LNCaP clone FGC (cell line): ENCODE measurements around the gene NPY2R.

Experiments
- DNase-seq: peaks from one replicate; pipeline ENCODE4 v3.0.0-alpha.2; 2011; ENCODE audit warnings: low read depth
- H3K4me3 ChIP-seq: 2 replicates; pipeline ENCODE4 v1.5.1; 2011; ENCODE audit warnings: mild to moderate bottlenecking, low read depth, low read length, control low read depth
- TF ChIP-seq, protein P1 (sequence below): IDR thresholded peaks from 2 replicates; pipeline ENCODE4 v1.5.1; 2012; ENCODE audit warnings: mild to moderate bottlenecking; ENCODE audit not compliant: control insufficient read depth, insufficient read depth; ENCODE audit errors: extremely low read depth

The NPY2R gene

DNA sequence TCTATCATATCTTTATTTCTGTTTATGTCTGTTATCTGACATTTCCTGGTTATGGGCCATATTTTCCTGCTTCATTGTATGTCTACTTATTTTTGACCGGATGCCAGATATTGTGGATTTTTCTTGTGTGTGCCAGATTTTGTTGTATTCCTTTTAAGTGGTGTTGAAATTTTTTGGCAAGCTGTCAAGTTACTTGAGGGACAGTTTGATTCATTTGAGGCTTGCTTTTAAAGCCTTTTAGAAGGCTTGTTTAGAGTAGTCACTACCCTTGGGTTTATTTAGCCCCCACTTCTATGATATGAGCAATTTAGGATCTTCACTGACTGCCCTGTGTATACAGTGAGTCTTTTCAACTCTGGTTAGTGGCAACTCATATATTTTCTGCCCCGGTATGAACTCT lies 29.2 kb upstream of the NPY2R start:
- TF ChIP-seq, protein P1, sequence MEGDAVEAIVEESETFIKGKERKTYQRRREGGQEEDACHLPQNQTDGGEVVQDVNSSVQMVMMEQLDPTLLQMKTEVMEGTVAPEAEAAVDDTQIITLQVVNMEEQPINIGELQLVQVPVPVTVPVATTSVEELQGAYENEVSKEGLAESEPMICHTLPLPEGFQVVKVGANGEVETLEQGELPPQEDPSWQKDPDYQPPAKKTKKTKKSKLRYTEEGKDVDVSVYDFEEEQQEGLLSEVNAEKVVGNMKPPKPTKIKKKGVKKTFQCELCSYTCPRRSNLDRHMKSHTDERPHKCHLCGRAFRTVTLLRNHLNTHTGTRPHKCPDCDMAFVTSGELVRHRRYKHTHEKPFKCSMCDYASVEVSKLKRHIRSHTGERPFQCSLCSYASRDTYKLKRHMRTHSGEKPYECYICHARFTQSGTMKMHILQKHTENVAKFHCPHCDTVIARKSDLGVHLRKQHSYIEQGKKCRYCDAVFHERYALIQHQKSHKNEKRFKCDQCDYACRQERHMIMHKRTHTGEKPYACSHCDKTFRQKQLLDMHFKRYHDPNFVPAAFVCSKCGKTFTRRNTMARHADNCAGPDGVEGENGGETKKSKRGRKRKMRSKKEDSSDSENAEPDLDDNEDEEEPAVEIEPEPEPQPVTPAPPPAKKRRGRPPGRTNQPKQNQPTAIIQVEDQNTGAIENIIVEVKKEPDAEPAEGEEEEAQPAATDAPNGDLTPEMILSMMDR: no peak
- H3K4me3 ChIP-seq: no peak overlapping the region
- DNase-seq: peak; percentile 65

DNA sequence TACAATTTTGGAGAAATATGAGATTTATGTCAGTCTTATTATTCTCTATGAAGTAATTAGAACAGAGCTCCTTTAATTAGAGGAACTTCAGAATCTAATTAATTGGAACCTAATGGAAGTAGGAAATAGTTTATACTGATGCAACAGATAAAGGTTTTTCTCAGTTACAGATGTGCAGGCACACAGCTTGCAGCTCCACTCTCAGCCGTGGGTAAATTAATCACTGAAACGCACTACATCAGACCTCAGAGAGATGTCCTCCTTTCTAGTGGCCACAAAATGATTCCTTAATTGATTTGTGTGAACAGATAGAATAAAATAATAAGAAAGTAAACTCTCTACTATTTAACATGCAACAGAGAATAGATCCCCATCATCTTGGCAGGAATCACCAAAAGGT lies 21.5 kb upstream of the NPY2R start:
- no peak overlapping the region for H3K4me3 ChIP-seq
- DNase-seq: no peak
- TF ChIP-seq, protein P1: no peak

DNA sequence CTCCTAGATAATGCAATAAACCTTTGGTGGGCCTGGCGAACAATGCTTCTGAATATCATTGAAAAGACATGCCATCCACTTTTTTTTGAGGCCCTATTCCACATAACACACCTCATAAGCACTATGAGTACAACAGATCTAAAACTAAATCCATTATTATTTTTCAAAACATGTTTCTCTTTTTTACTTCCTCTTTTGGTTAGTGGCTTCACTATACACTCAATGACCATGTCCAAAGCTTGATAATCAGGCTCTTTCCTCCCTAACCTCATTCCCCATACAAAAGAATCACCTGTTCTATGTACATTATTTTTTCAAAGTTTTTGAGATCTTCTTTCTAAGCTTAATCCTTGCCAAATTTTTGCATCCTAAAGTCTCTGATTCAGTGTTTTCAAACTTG lies 20.4 kb upstream of the NPY2R start:
- no peak overlapping the region for H3K4me3 ChIP-seq
- TF ChIP-seq, protein P1: no peak
- DNase-seq: no peak

DNA sequence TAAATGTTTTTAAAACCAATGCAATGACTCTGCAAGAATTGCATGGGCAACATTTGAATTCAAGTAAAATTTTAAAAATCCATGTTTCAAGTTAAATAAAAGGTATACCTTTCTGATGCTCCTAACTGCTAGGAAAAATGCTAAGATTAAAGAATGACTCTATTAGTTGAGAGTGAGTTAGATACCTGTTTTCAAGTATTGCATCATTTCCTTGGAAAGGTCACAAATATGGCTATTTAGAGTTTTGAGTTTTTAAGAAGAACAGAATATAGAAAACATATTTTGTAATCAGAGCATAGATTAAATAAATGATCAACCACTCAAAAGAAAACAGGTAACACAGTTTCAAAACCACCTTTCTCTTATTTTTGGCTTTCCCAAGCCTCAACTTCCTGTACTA lies 18.3 kb upstream of the NPY2R start:
- TF ChIP-seq, protein P1: no peak
- no peak overlapping the region for H3K4me3 ChIP-seq
- no peak for DNase-seq

DNA sequence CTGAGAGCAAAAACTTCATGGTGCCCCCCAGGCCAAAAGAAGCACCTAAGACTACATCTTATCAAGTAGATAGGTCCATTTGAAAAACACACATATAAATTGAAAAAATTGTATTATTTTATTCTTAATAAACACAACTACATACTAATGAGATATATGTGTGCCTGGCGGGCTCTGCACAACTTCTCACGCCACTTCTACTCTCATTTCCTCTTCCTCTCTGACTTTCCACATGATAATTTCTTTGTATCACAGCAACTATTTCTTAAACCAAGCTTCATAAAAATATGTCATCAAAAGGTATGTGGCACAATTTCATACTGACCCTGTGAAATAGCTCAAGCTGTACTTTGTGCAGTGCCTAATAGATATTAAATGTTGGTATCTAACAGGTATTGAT lies 10.7 kb upstream of the NPY2R start:
- no peak for DNase-seq
- TF ChIP-seq, protein P1: no peak
- no peak overlapping the region for H3K4me3 ChIP-seq

DNA sequence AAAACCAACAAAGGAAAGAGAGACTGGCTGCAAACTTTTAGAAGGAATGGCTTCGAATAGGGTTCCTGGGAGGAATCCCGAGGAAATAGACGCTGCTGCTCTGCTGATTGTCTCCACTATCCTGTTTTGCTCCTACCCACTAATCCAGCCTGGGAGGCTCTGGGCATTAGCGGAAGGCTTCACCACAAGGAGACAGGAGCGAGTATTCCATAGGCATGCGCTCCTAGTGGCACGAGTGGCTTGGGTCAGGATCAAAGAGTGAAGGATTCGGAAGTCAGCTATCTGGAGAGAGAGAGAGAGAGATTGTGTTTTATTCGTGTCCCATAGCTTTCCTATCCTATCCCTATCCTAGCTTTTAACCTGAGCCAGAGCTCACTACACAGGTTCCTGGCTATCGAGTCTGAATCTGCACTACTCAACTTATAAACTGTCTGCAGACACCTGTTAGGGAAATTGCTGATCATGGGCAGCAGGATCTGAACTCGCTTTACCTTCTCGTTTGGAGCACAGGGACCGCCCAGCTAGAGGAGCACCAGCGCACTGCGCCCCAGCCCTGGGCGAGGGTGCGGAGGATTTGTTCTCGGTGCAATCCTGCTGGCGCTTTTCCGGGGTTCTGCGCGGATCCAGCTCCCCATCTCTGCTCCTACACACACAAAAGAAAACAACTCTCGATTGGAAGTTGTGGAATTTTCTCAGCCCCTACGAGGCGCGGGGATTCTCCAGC lies 740 bp upstream of the NPY2R start:
- TF ChIP-seq, protein P1: peak; percentile 33; the same call in 1 of the 2 replicates
- no peak for DNase-seq
- H3K4me3 ChIP-seq: no peak overlapping the region

GRCh38 chr4:155220025-155220424 lies 11.6 kb downstream of the NPY2R start:
- no peak overlapping the region for H3K4me3 ChIP-seq
- TF ChIP-seq, protein P1: no peak
- no peak for DNase-seq
